ENCODE data around the gene WDR12. TPM values are rescaled to one million over a fixed set of nuclear protein-coding genes. Genes with fewer than 3 reads are reported as not detected.

The WDR12 gene
- total and polyA plus RNA-seq, 9 of the 15 experiments (the other 6 are each of a cell fraction or from before 2014, with no cell fraction given), result 109 to 554 (median 174) TPM

DNA sequence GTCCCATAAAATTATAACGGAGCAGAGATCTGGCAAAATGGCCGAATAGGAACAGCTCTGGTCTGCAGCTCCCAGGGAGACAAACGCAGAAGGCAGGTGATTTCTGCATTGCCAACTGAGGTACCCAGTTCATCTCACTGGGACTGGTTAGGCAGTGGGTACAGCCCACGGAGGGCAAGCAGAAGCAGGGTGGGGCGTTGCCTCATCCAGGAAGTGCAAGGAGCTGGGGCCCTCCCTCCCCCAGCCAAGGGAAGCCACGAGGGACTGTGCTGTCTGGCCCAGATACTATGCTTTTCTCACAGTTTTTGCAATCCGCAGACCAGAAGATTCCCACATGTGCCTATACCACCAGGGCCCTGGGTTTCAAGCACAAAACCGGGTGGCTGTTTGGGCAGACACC, 62.7 kb downstream of the WDR12 start:
- Histone ChIP-seq H3K4me2 (ENCODE audit: insufficient read depth, low read length) (peak overlapping the region; percentile 32; the same call in 1 of the 2 replicates), H4K20me1 (replicated peaks; ENCODE audit: control insufficient read depth, insufficient read depth, low read length) (no peaks in the 10 kb centered on the region), H2AFZ (ENCODE audit: low read depth, low read length) (peak overlapping the region; percentile 79), H3K27me3 (ENCODE audit: control insufficient read depth in 2 of 2, insufficient read depth in 2 of 2, low read length in 2 of 2) (no peaks in the 10 kb centered on the region), H3K36me3 (ENCODE audit: control insufficient read depth, insufficient read depth, low read length) (no peaks in the 10 kb centered on the region), H3K4me1 (replicated peaks in 1 of 2; ENCODE audit: control insufficient read depth in 2 of 2, insufficient read depth in 2 of 2, low read length in 2 of 2) (no peaks in the 10 kb centered on the region; a peak in 1 of 5 replicates), H3K27ac (ENCODE audit: extremely low read depth, low read depth, low read length) (no peak overlapping the region), H3K4me3 (no peak overlapping the region), H3K9me1 (ENCODE audit: control insufficient read depth, insufficient read depth, low read length) (no peaks in the 10 kb centered on the region), H3K79me2 (ENCODE audit: control insufficient read depth, insufficient read depth, low read length) (no peaks in the 10 kb centered on the region), H3K9me3 (replicated peaks; ENCODE audit: control insufficient read depth, insufficient read depth, low read depth, low read length) (no peaks in the 10 kb centered on the region), H3K9ac (ENCODE audit: insufficient read depth in 1 of 2, low read depth in 2 of 2, low read length in 2 of 2) (peak overlapping the region in 1 of 2 experiments; percentile 58; a peak in 1 of 4 replicates)
- TF ChIP-seq, protein P1, sequence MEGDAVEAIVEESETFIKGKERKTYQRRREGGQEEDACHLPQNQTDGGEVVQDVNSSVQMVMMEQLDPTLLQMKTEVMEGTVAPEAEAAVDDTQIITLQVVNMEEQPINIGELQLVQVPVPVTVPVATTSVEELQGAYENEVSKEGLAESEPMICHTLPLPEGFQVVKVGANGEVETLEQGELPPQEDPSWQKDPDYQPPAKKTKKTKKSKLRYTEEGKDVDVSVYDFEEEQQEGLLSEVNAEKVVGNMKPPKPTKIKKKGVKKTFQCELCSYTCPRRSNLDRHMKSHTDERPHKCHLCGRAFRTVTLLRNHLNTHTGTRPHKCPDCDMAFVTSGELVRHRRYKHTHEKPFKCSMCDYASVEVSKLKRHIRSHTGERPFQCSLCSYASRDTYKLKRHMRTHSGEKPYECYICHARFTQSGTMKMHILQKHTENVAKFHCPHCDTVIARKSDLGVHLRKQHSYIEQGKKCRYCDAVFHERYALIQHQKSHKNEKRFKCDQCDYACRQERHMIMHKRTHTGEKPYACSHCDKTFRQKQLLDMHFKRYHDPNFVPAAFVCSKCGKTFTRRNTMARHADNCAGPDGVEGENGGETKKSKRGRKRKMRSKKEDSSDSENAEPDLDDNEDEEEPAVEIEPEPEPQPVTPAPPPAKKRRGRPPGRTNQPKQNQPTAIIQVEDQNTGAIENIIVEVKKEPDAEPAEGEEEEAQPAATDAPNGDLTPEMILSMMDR (IDR thresholded peaks at IDR 0.05 in 2 of 3, conservative IDR thresholded peaks at IDR 0.05 in 1 of 3; ENCODE audit: insufficient read depth in 2 of 3, low read depth in 1 of 3, low read length in 3 of 3), result no peak
- TF ChIP-seq MTF1 (CRISPR knock-in tag; IDR thresholded peaks at IDR 0.05; ENCODE audit: borderline replicate concordance), result no peak
- no peak for TF ChIP-seq IRF2 (CRISPR knock-in tag; IDR thresholded peaks at IDR 0.05)
- TF ChIP-seq POU5F1 (IDR thresholded peaks at IDR 0.05; ENCODE audit: borderline replicate concordance, low read depth, low read length, partially characterized antibody), result no peak
- CTCF ChIA-PET (ENCODE audit: low intra/inter-chr PET ratio), result no interaction called here
- intact Hi-C loops (cut with micrococcal nuclease), result no loop called here
- 40% methylated on average over 5 of the region's 8 CpGs for WGBS (ENCODE audit: insufficient coverage, low coverage, missing lambda C conversion rate)
- POLR2A ChIA-PET, result interaction anchor here (0.6 to 1.0 kb wide), 2 partner anchors 26 to 393 kb away, joined by 3 read pairs; no protein-coding TSS in a partner anchor
- FAIRE-seq (no peak), ATAC-seq (peak; percentile 79), DNase-seq (ENCODE audit: extremely low read depth in 1 of 4, low spot score in 3 of 4) (peak in 1 of 4 experiments; percentile 24)
- in situ Hi-C loops (cut with MboI), result no loop called here
- no TSS peak for BruUV-seq (replicated peaks)

All from K562 (cell line).